Myocyte (in vitro differentiated cells): ENCODE results near the gene CLRN1. TPM values are rescaled to one million over a fixed set of nuclear protein-coding genes. Genes with fewer than 3 reads are reported as not detected.

Experiments used
- DNase-seq: peaks from one replicate; pipeline ENCODE4 v3.0.0-alpha.2; 2012; ENCODE audit warnings: low read depth
- total RNA-seq: library from RNA; depleted of rRNA; stranded (reverse); fragments of >200 nt; gene quantifications from 2 replicates; pipeline ENCODE4 v1.2.3, GENCODE V29; 2014

Gene CLRN1
- total RNA-seq, 1 donor from 2014 or later, result not detected

DNA sequence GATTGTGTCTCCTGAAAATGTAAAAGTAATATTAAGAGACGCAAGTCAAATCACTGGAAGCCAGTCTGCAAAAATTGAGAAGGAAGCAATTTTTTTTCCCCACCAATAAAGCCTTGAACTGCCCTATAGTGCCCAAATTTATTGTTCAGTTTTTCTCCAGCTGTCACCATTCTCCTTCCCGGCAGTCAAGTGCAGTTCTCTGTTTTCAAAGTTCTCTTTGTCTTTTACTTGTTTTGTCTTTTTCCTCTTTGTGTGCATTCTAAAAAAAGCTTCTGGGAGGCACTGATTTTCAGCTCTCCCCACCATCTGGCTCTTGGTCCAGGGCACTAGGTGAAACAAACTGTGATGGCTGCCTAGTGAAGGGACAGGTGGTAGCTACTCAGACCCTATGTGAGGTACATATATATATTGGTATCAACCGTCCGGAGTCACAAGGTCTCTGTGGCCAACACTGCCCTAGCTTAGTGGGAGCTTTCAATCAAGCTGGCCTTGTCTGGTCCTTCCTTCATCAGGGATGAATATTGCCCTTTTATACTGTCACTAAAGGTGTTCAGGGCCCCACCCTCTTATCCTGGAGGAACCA, 6.1 kb upstream of the CLRN1 start:
- DNase-seq, result no peak

DNA sequence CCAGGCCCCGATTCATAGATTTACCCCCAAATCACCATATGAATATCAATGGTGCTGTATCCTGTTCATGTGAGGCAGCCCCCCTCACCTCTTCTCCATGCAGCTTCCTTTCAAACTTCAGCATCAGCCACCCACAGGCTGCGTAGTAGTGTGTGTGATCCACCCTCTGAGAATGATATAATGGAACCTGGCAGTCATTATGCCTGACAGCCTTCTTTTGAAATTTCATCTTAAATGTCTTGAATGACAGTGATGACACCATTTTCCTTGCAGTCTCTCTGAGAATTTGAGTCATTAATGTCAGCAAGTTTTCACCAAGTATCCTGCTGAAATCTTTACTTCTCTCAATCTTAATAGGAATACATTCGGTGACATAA, 3.5 kb upstream of the CLRN1 start:
- no peak for DNase-seq

DNA sequence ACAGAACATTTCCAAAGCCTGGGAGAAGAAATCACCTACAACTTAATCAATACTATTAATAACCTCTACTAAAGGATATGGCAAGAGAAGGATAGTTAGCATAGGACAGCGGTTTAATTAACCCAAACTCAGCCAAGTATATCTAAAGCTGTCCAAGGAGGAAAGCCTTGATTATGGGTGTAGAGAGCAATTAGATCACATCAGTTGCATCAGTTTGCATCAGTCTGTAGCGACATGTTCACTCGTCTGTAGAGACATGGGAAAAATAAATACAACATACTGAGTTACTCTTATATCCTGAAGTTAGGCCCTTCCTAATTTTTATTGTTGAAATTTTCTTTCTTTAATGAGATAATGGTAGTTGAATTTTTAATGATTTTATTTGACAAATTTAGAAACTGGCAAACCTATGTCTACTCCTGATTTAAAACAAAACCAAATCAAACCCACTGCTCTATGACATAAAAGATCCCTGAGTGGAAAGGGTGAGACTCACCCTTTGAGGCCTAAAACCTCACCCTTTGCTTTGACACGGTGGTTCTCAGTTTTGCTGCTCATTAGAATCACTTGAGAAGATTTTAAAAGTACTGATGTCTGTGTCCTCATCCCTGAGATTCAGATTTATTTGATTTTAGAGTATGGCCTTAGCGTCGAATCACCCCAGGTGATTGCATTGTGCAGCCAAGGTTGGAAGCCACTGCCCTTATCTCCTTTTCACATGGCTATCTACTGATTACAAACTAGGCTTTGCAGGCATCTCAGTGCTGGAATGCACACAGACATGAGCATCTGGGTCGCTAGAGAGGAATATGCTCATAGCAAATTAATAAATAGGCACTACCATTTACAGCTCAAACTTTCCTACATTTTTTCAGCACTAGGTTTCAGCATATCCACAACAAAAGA, 2.8 kb upstream of the CLRN1 start:
- no peak for DNase-seq

DNA sequence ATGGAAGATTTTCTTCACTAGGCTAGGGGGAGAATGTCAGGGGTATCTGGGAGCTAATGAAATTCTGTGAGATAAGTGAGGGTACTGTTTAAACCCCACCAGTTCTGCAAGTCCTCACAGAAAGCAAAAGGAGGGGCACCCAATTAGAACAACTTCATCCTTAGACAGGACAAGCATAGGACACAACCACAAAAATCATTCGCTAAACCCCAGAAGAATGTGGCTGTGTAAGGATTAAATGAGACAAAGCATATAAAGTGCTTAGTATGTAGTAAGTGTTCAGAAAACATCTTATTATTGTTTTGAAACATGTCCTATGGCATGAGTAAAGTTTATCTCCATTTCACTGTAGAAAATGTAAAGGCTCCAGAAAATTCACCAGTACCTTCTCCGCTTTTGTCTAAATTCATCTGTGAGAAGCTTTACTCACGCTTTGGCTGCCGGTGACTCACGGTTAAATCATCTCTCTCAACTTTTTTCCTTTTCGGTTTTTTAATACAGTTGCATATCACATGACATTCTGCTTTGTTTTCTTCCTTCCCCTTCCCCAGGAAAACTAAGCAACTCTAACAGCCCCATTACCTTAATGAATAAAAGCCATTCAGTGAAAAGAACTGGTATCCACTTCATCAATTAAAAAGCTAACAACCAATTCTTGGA, 1.7 kb downstream of the CLRN1 start:
- DNase-seq, result peak; percentile 40

DNA sequence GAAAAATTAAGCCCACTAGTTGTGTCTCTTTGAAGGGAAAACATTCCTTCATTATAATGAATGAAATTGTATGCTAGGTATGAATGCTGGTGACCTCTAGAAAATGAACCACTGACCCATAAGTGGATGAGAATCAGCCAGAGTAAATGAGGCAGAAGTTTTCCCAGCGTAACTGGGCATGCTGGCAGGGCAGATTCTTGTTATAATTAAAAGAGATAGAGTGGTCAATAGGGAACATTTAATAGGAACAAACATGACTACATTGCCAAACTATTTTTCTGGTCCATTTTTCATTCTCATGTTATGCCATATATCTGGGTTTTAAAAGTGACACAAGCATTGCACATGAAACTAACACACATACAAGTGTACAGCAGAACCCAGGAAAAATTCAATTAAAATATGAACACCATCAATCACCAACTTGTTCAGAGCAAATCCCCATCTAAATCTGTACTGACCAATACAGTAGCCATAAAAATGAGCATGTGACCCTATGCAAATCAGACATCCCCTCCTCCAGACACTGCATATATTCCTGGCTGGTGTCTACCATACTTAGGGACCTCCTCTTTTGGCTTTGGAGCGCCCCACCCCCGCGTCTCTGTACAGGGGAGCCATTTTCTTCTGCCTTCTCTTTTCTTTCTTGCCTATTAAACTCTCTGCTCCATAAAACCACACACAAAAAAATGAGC, 4.0 kb downstream of the CLRN1 start:
- DNase-seq, result no peak

DNA sequence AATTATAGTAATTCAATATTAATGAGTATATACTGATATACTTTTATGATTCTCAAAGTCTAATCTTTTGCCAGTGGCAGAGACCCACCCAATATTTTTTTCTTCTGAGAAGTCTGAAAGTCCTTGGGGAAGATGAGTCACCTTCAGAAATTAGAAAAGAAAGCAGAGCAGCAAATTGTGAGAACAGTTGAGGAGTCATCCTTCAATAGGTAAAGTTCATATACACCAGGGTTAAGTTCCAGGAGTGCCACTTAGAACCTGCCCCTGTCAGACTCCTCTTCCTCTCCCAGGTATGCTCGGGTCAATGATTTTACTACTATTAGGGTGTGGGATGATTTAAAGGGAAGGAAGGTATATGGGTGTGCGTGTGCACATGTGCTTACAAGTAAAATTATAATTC, 7.1 kb downstream of the CLRN1 start:
- DNase-seq, result no peak

DNA sequence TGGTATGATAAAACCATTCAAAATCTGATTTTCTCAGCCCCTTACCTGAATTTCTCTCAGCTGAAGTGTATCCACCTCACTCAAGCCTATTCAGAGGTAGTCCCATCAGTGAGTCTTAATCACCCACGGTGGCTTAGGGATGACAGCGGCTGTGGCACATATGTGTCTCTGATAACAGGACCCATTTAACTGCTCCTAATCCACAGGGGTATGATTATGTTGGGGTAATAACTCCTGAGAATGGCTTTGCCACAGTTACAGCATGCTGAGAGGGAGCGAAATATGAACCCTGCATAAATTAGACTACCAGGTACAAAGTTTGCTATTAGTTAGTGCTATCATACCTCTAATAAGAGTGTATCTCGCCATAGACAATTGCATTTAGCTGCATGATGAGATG, 10.6 kb downstream of the CLRN1 start:
- DNase-seq, result no peak

DNA sequence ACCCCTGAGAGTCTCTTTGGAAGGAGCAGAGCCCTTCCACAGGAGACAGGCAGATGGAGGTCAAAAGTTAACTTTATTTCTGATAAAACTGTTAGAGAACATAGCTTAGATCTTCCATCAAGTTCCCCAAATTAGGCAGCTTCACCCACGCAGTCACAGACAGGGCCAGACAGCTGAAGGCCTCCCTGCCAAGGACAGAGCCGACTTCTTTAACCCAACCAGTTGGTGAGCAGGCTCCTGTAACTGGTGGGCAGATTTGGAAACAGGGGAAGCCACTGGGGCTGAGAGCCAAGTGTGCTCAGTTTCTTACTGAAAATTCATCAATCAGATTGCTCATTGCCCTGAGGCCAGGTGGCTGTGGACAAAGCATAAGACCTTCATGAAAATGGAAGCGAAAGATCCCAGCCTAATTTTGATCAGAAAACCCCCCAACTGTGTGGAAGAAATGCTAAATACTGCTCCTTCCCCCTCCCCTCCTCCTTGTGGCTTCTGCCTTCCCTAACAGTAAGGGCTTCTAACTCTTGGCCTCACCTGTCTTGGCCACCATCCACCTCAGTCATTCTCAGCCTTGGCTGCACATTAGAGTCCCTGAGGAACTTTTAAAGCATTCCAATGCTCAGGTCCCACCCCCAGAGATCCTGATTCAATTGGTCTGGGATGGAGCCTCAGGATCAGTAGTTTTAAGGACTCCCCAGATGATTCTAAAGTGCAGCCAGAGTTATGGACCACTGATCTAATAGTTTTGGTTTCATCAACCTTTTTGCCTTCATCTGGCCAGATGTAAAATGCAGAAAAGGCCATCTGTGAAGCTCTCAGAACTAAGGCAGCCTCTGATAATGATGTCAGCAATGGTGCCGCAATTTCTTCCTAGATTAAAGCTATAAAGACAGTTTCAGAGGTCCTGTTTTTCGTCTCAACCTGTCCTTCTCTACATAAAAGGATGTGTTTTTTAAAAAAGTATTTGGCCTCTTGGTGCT, 11.5 kb downstream of the CLRN1 start:
- peak; percentile 36 for DNase-seq

DNA sequence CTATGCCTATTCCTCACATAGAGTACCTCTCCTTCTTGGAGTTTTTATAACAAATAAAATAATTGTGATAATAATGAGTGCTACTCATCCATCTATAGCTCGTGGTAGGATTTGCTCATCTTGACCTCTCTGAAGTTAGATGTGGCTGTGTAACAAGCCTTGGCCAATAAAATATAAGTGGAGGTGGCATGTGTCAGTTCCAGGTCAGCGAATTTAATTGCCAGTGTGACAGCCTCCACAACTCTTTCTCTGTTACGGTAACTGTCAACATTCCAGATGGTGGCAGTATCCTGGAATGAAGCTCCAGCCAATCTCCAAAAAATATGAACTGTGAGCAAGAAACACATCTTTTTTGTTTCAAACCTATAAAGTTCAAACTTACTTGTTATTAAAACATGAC, 13.8 kb downstream of the CLRN1 start:
- no peak for DNase-seq

DNA sequence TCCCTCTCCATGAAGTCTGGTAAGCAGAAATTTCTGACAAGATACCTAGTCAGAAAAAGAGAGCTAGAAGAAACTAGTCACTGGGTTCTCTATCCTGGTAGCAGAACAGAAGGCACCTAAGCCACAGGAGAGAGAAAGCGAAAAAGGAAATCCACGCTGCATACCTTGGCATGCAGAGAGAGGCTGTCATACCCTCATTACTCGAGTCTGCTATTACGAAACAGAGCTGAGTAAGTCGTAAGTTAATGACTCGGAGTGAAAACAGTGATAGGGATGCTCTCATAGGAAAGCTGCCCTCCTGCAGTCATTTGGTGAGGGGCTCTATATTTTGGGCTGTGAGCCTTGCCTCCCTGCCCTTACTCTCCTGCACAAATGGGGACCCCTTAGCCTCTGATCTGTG, 16.2 kb downstream of the CLRN1 start:
- DNase-seq, result no peak

DNA sequence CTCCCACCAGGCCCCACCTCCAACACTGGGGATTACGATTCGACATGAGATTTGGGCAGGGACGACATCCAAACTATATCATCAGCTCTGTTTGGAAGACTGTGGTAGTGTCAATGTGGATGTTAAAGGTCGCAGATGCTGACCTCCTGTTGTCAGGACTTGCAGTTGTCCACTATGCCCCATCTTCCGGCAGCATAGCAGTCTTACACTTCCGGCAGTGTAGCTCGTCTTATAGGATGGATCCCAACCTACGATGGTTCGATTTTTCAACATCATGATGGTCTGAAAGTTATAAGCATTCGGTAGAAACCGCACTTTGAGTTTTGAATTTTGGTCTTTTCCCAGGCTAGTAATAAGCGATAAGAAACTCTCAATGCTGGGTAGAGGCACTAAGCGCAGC, 20.6 kb downstream of the CLRN1 start:
- no peak for DNase-seq

DNA sequence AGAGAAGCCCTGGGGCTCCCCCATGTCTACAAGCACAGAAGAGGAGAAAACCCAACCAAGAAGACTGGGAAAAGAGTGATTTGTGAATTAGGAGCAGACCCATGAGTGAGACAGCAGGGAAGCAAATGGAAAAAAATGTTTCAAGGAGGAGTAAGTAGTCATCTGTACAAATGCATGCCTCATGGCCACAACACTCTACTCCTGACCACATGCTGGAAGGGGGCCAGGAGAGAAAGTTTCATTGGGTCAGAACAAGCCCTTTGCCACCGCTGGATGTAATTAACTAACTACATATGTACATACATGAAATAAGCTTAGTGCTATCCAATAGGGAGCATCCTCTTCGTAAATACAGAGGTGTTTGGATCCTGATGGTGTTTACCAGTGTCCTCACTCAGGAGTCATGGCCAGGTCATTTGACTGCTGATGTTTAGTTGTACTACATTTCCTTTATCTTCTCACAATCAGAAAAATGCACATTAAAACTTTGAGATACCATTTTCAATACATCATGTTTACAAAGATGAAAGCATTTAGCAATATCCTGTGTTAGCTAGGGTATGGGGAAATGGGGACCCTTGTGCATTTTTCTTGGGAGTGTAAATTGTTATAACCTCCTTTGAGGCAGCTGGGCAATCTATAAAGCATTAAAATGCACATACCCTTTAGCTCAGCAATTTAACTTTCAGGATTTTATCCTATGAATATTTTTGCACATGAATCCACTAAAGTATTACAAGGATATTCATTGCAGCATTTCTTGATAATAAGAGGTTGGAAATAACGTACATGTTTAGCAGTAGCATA, 27.1 kb downstream of the CLRN1 start:
- DNase-seq, result peak; percentile 61

DNA sequence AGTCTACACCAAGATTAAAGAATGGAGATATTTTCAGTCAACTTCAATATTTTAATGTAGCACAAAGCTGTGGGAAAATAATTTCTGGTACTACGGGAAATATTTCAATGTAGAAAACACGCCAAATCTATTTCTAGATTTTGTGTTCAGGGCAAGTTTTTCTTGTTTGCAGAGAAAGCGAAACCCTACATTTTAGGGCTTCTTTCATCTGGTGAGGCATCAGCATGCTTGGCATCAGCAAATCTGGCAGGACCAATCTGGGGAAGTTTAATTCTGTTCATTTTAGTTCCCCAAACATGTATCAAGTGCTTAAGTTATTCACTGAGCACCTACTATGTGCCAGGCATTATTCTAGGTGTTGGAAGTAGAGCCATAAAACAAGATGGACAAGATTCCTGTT, 30.3 kb downstream of the CLRN1 start:
- no peak for DNase-seq

DNA sequence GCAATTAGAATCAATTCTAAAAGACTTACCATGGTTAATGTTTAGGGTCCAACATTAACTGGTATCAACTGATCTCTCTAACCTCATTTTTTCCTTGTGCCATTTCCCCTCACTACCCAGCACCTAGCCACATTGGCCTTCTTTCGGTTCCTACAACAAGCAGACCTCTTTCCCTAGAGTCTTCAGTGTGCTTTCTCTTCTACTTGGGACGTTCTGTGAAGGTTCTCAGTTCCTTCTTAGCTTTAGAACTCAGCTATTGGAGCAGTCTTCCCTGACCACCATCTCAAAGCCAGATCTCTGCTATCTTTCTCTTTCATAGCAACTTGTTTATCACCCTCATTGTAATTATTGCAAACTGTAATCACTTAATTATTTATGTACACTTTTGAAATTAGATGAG, 35.8 kb downstream of the CLRN1 start:
- DNase-seq, result no peak

DNA sequence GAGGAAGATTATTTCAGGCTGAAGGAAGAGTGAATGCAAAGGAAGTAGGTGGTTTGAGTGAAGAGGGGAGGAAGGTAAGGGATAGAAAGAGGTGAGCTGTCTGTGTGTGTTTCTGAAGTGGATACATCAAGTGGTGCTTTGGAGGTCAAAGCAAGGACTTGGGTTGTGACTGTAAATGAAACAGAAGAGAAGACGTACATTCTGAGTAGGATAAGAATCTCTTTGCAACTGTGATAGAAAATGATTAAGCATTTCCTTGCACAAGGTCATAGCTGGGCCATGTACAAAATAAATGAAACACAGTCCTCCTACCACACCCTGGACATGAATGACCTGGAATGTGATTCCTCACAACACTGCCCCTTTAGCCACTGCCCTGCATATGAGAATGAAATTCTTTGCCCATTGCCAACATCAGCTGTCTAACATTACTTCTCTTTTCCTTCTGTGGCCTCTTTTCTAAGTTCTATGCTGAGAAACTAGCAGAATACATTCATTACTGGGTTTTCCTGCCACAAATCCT, 39.0 kb downstream of the CLRN1 start:
- peak; percentile 19 for DNase-seq

DNA sequence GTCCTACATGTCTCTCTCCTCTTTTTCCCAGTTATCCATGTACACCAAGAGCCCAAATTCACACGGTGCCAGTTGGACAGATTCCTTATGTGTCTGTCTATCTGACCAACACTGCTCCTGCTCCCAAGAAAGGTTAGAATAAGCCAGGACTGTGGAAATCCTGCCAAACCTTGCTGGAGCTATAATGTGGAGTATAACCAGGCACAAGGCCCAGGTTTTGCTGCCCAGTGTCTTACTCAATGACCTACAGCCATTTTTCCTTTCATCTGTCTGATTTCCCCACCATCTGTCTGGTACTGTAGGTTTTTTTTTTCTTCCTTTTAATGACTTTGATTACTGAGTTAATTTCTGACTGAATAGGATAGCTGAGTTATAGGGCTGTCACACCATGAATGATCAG, 40.8 kb downstream of the CLRN1 start:
- DNase-seq, result no peak

DNA sequence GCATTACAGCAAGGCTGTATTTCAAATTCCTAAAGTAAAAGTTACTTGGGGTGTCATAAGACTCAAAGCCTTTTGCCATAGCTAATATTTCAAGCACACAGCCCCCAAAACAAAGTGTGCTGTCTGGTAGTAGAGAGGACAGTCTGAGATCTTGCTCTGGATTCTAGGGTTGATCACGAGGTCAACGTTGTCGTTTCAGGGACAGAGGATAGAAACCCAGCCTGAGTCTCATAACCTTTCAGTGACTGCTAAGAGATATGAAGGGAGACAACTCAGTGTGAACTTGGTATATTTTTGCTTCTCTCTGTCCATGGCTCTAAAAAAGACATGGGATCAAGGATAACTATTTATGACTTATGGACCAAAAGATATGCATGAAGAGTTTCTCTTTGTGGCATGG, 41.7 kb downstream of the CLRN1 start:
- DNase-seq, result no peak

DNA sequence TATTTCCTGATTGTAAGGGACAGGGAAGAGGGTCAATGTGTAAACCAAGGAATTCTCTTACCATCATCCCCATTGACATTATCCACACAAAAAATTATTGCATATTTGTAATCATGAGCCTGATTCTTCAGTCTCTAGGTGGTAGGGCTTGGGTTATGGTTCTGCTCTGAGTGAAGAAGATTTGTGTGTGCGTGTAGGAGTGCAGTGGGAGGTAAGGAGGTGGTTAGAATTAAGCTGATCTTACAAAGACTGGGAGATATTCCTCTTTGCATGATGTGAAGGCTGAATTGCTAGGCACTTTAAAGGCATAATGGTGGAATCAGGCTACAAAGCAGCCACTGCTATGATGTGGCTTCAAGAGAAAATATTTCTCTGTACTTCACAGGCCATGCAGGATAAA, 44.3 kb downstream of the CLRN1 start:
- no peak for DNase-seq

DNA sequence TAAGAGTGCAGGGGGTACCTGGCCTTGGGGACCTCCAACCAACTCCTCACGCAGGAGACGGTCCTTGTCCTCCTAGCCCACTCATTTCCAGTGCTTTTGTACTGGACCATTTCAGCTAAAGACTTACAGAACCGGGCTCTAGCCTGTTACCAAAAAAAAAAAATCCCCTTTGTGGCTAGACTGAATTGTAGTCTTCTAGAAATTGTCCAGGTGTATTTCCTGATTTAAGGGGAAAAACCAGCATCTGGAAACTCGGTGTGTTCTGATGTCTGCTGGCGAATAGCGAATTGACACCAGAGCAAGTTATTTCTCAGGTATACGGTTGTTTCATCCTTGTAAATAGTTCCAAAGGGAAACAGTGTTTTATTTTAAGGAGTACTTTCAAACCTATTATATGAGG, 46.2 kb downstream of the CLRN1 start:
- DNase-seq, result no peak
